ENCODE measurements around the gene SMARCC2.

GRCh38 chr12:56117778-56118687 is 71.2 kb downstream of the SMARCC2 start, which contains the start of gene ZC3H10:
- TF ChIP-seq, protein P1, sequence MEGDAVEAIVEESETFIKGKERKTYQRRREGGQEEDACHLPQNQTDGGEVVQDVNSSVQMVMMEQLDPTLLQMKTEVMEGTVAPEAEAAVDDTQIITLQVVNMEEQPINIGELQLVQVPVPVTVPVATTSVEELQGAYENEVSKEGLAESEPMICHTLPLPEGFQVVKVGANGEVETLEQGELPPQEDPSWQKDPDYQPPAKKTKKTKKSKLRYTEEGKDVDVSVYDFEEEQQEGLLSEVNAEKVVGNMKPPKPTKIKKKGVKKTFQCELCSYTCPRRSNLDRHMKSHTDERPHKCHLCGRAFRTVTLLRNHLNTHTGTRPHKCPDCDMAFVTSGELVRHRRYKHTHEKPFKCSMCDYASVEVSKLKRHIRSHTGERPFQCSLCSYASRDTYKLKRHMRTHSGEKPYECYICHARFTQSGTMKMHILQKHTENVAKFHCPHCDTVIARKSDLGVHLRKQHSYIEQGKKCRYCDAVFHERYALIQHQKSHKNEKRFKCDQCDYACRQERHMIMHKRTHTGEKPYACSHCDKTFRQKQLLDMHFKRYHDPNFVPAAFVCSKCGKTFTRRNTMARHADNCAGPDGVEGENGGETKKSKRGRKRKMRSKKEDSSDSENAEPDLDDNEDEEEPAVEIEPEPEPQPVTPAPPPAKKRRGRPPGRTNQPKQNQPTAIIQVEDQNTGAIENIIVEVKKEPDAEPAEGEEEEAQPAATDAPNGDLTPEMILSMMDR (IDR thresholded peaks at IDR 0.05): peak; percentile 72
- peak; percentile 100 for TF ChIP-seq POLR2AphosphoS5 (IDR thresholded peaks at IDR 0.05; ENCODE audit: low read depth, low read length)
- peak; percentile 68 for TF ChIP-seq TCF7L2 (IDR thresholded peaks at IDR 0.05; ENCODE audit: low read depth, low read length)
- no peak; a peak in 1 of 4 replicates for TF ChIP-seq REST (IDR thresholded peaks at IDR 0.05; ENCODE audit: insufficient read depth in 1 of 2, low read depth in 2 of 2, low read length in 1 of 2)
- TF ChIP-seq SIN3A (IDR thresholded peaks at IDR 0.05; ENCODE audit: borderline replicate concordance, insufficient read depth, low read depth, low read length): peak; percentile 98; the same call in 1 of the 2 replicates

Measured in Panc1 (cell line).